Thyroid gland (tissue), 4 donors: ENCODE data around the gene KCNH1. TPM values are rescaled to one million over a fixed set of nuclear protein-coding genes. Genes with fewer than 3 reads are reported as not detected.

ENCODE experiments used
- DNase-seq, 2 donors: peaks; one replicate each; pipeline ENCODE4 v3.0.0-alpha.2; 2019
- H3K27ac ChIP-seq, 3 donors: fragments of 200-600 bp; sonication (generic); 1 replicate in 2 of 3; 2 replicates in 1 of 3; pipeline ENCODE4 v1.5.1; 2016 to 2019; ENCODE audit warnings: mild to moderate bottlenecking in 1 of 3, moderate library complexity in 1 of 3
- H3K27me3 ChIP-seq: fragments of 200-600 bp; sonication (generic); one replicate; pipeline ENCODE4 v1.5.1; 2019
- H3K36me3 ChIP-seq, 2 donors: fragments of 200-600 bp; sonication (generic); one replicate each; pipeline ENCODE4 v1.5.1; 2016 to 2019
- H3K4me1 ChIP-seq, 2 donors: fragments of 200-600 bp; sonication (generic); one replicate each; pipeline ENCODE4 v1.5.1; 2017 to 2019
- H3K4me3 ChIP-seq, 3 donors: fragments of 200-600 bp; sonication (generic); replicated peaks in 1 of 3; 1 replicate in 2 of 3; 2 replicates in 1 of 3; pipeline ENCODE4 v1.5.1; 2016; ENCODE audit warnings: mild to moderate bottlenecking in 1 of 3
- H3K9me3 ChIP-seq: fragments of 200-600 bp; sonication (generic); one replicate; pipeline ENCODE4 v1.5.1; 2017
- POLR2A ChIP-seq, 2 donors: fragments of 450-650 bp; IDR thresholded peaks; one replicate each; pipeline ENCODE4 v1.6.1; 2017; ENCODE audit warnings: antibody characterized with exemption in 2 of 2, mild to moderate bottlenecking in 2 of 2, moderate library complexity in 1 of 2
- WGBS, 2 donors: methylation state at CpG; one replicate each; pipeline ENCODE4 v1.1.5; 2017; 5-methylcytosine and 5-hydroxymethylcytosine counted together
- intact Hi-C: fragments of 100-400 bp; cut with DNase I; formaldehyde crosslinking; loops from one replicate; pipeline ENCODE4 v1.15.1; 2023
- total RNA-seq, 4 donors: library from RNA; depleted of rRNA; stranded (reverse); fragments of >200 nt; gene quantifications; one replicate each; pipeline ENCODE4 v1.2.3, GENCODE V29; 2016
- TF ChIP-seq, protein P1 (sequence below), 6 experiments: fragments of 200-600 bp in 3 of 6; fragments of 450-650 bp in 3 of 6; sonication (generic) in 3 of 6; IDR thresholded peaks; one replicate each; pipeline ENCODE4 v1.5.1; 2016 to 2019; ENCODE audit warnings: antibody characterized with exemption in 6 of 6, mild to moderate bottlenecking in 2 of 6, inconsistent platforms in 1 of 6, moderate library complexity in 1 of 6

The KCNH1 gene
- total RNA-seq, 4 donors from 2014 or later: 1.3 TPM; not detected in 2

DNA sequence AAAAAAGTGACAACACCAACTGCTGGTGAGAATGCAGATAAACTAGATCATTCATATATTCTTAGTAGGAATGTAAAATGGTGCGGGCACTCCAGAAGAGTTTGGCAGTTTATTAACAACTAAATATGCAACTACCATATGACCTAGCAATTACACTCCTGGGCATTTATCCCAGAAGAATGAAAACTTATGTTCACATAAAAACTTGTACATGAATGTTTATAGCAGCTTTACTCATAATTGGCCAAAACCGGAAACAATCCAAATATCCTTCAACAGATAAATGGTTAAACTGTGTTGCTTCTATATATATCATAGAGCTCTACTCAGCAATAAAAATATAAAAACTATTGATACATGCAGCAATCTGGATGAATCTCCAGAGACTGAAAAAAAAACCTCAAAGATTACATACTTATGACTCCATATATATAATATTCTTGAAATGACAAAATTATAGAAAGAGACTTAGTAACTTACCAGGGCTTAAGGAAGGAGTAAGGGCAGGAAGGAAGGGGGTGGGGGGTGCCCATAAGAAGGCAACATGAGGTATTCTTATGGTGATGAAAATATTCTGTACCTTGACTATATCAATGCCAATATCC is 99.9 kb downstream of the KCNH1 start:
- TF ChIP-seq POLR2A (IDR thresholded peaks at IDR 0.05): no peak
- TF ChIP-seq, protein P1, sequence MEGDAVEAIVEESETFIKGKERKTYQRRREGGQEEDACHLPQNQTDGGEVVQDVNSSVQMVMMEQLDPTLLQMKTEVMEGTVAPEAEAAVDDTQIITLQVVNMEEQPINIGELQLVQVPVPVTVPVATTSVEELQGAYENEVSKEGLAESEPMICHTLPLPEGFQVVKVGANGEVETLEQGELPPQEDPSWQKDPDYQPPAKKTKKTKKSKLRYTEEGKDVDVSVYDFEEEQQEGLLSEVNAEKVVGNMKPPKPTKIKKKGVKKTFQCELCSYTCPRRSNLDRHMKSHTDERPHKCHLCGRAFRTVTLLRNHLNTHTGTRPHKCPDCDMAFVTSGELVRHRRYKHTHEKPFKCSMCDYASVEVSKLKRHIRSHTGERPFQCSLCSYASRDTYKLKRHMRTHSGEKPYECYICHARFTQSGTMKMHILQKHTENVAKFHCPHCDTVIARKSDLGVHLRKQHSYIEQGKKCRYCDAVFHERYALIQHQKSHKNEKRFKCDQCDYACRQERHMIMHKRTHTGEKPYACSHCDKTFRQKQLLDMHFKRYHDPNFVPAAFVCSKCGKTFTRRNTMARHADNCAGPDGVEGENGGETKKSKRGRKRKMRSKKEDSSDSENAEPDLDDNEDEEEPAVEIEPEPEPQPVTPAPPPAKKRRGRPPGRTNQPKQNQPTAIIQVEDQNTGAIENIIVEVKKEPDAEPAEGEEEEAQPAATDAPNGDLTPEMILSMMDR (IDR thresholded peaks at IDR 0.05): no peak
- Histone ChIP-seq H3K4me1 (no peaks in the 10 kb centered on the region), H3K27ac (no peak overlapping the region), H3K4me3 (no peak overlapping the region), H3K36me3 (no peaks in the 10 kb centered on the region), H3K9me3 (no peaks in the 10 kb centered on the region), H3K27me3 (no peaks in the 10 kb centered on the region)
- WGBS, 2 donors: 96 to 98% methylated on average over 2 of the region's 2 CpGs
- intact Hi-C loops: no loop called here
- no peak for DNase-seq

DNA sequence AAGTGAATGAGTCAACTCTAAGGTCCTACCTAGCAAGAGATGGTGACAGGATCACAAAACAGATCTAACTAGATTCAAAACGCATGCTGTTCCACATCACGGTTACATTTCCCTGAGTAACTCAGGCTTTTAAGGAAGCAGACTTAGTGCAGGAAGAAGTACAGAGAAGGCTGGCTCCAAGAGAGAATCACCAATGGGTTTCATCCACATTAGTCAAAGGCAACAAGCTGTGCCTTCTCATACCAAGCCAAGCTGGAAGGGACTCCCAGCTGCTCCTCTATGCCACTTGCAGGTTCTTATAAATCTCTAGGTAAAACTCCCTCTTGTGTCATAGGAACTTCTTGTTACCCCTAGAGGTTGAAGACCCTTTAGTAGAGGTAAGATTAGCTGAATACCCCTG is 109.0 kb downstream of the KCNH1 start:
- no peak for DNase-seq
- TF ChIP-seq POLR2A (IDR thresholded peaks at IDR 0.05): no peak
- TF ChIP-seq, protein P1 (IDR thresholded peaks at IDR 0.05): no peak
- 78 to 92% methylated on average over 2 of the region's 2 CpGs for WGBS, 2 donors
- Histone ChIP-seq H3K9me3 (no peaks in the 10 kb centered on the region), H3K4me3 (no peak overlapping the region), H3K4me1 (no peaks in the 10 kb centered on the region), H3K27ac (no peak overlapping the region), H3K27me3 (no peaks in the 10 kb centered on the region), H3K36me3 (no peaks in the 10 kb centered on the region)
- intact Hi-C loops: no loop called here

DNA sequence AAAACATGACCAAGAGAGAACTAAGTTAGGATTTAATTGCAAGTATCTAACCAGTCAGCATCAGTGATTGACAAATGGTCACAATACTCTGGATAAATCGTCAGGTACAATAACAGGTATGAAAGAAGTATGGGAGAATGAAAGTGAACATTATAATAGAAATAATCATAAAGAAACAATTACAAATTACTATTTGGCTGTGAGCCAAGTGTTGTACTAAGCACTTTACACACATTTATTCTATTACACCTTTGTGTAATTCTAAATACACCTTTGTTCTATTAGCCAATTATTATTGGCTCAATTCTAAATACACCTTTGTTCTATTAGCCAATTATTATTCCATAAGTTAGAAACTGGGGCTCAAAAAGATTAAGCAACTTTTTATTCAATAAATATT is 114.7 kb downstream of the KCNH1 start:
- H3K27ac ChIP-seq: no peak overlapping the region
- H3K4me1 ChIP-seq: no peaks in the 10 kb centered on the region
- no peak overlapping the region for H3K4me3 ChIP-seq
- no peaks in the 10 kb centered on the region for H3K27me3 ChIP-seq
- 33 to 41% methylated on average over 1 of the region's 1 CpG for WGBS, 2 donors
- TF ChIP-seq, protein P1 (IDR thresholded peaks at IDR 0.05): no peak
- TF ChIP-seq POLR2A (IDR thresholded peaks at IDR 0.05): no peak
- no peak for DNase-seq
- no peaks in the 10 kb centered on the region for H3K36me3 ChIP-seq
- intact Hi-C loops: no loop called here
- H3K9me3 ChIP-seq: no peaks in the 10 kb centered on the region

DNA sequence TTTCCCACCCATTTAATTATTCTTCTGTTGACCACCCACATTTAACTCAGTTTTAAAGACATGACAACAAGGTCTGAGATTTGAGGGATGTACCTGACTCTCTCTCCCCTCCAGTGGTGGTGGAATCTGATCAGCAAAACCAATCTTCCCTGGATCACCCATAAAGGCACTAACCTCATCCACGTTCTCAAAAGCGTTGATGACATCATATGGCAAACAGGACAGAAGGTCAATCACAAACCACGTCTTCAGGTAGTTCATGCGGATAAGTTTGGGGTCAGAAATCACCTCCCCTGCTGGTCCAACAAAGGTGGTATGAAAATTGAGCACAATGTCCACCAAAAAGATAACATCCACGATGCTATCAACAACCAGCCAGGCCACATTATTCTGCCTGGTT is 115.3 kb downstream of the KCNH1 start:
- Histone ChIP-seq H3K27ac (no peak overlapping the region), H3K36me3 (no peaks in the 10 kb centered on the region), H3K9me3 (no peaks in the 10 kb centered on the region), H3K4me1 (no peaks in the 10 kb centered on the region), H3K27me3 (no peaks in the 10 kb centered on the region), H3K4me3 (no peak overlapping the region)
- no peak for DNase-seq
- TF ChIP-seq, protein P1 (IDR thresholded peaks at IDR 0.05): no peak
- no peak for TF ChIP-seq POLR2A (IDR thresholded peaks at IDR 0.05)
- 87 to 94% methylated on average over 5 of the region's 5 CpGs for WGBS, 2 donors
- intact Hi-C loops: no loop called here

DNA sequence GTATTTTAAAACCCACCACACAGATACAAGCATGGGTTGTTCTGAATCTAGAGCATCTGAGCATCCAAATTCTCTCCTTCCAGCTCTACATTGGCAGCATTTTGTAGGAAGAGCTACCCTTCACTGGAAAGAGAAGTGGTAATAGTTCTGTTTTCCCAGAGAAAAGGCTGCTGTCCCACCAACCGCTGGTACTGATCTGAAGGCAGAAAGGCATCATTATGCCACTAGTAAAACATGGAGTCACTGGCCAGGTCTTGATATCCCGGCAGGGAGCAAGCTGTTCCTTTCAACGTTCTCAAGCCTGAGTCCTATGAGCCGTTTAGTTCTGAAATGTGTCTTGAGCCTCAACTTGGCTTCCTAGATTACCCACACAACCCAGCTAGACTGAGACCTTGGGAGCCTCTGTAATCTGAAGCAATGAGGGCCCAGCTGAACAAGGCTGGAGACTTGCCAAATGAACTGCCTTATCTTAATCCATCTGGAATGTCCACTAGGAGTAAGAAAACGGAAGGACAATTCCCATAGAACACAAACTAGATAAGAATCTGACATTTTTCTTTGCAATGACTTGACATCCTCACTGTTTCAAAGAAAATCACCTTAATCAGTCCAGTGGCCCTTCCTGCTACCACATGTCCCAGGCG is 116.8 kb downstream of the KCNH1 start:
- TF ChIP-seq, protein P1 (IDR thresholded peaks at IDR 0.05): no peak
- no peak for TF ChIP-seq POLR2A (IDR thresholded peaks at IDR 0.05)
- WGBS, 2 donors: 47 to 56% methylated on average over 6 of the region's 6 CpGs
- H3K36me3 ChIP-seq: no peaks in the 10 kb centered on the region
- no peak overlapping the region for H3K4me3 ChIP-seq
- intact Hi-C loops: no loop called here
- no peaks in the 10 kb centered on the region for H3K4me1 ChIP-seq
- no peak for DNase-seq
- H3K27me3 ChIP-seq: no peaks in the 10 kb centered on the region
- H3K9me3 ChIP-seq: no peaks in the 10 kb centered on the region
- no peak overlapping the region for H3K27ac ChIP-seq
